UCSD-AML1 (cell line): Measurements from ENCODE around the gene HNRNPAB.
A peak's percentile ranks its signal among the peaks of the same experiment; 100 is the strongest.
"Not testable (repeated sequence)": the region's sequence is repeated elsewhere in the genome, so short reads cannot be mapped to it uniquely, and the experiment has no call there.

ENCODE experiments used
- DNase-seq: peaks from one replicate; lab custom pipeline; 2025; ENCODE audit not compliant: unreplicated experiment; lab: John Stamatoyannopoulos, UW

HNRNPAB gene

DNA sequence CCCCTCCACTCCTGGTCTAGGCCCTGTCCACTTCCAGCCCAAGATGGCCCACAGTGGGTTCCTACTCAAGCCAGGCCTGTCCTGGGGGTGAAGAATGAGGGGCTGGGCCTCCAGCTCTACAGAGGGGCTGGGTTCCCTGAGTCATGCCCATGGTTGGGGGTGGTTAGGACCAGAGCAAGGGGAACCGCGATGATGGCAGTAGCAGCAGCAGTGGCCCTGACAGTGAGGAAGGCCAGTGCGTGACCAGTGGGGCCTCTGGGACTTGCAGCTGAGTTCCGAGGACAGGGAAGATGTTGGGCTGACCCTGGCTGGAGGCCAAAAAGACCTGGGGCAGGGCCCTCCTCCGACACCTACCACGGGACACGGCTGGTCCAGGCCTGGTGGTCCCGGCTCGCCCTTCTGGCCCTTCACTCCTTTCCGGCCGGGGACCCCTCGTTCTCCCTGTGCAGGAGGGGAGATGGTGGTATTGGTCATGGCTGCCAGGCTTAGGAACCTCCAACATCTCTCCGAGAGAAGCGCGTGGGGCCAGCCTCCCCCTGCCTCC is 37.4 kb downstream of the HNRNPAB start:
- DNase-seq, result no peak

- no peak for DNase-seq
These were observed 38.1 kb downstream of the HNRNPAB start for GRCh38 chr5:178242416-178242815.

GRCh38 chr5:178244576-178244975 is 40.2 kb downstream of the HNRNPAB start:
- no peak for DNase-seq

DNA sequence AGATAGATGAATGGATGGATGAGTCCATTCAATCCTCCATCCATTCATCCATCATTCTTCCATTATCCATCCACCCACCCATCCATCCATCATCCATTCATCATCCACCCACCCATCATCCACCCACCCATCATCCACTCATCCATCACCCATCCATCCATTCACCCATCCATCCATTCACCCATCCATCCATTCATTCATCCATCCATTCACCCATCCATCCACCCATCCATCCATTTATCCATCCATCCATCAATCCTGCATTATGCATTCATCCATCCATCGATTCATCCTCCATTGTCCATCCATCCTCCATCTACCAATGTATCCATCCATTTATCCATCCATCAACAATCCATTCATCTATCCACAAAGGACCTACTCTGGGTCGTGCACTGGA is 41.1 kb downstream of the HNRNPAB start:
- DNase-seq, result no peak

- no peak for DNase-seq
These were observed 42.4 kb downstream of the HNRNPAB start for GRCh38 chr5:178246624-178247279.

DNA sequence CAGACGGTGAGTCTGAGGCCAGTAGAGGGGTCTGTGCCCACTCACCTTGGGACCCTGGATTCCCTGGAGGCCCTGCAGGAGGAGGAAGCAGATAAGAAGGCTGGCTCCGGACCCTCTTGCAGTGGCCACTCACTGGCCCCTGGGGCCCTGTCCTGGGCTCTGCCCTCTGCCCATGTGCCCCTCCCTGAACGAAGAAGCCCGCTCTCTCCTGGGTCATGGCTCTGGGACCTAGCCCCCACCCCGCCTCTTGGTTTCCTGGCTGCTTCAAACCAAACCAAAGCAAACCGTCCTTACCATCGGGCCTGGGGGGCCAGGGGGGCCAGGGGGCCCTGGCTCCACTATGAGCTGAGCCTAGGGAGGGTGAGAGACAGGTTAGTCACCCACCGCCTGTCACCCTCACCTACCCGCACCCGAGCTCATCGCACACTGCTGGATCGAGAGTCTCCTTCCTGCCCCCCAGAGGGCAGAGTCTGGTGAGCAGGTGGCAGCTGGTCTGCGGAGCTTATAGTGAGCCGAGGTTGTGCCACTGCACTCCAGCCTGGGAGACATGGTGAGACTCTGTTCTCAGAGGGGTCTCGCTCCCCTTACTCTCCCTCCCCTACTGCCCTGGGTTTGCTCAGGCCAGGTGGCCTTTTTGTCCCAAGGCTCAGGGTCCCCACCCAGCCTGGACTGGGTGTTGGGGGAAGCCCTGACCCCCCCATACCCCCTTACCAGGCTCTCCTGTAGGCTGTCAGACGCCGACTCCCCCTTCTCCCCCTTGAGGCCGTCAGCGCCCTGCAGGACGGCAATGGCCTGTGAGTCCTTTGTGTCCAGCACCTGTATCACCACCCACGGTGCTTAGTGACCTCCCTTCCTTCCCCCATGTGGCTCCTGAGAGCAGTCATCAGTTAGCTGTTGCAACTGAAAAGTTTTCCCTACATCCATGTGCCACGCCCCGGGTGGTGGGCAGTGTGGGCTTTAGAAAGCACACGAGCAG is 43.4 kb downstream of the HNRNPAB start:
- no peak for DNase-seq

DNA sequence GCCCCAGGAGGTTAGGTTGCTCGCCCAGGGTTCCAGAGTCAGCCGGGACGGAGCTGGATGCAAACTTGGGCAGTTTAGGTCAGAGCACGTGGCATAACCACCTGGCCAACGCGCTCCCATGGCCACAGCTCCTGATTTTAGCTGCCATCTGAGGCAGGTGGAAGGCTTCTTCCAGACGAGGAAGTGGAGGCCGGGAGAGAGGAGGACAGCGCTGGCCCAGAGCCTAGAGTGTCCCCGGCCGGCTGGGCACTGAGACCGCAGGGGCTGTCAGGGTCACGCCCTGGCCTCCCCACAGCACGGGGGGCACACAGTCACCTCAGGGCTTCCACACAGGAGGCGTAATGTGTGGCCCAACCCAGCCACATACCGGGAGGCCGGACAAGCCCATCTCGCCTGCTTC is 44.4 kb downstream of the HNRNPAB start:
- no peak for DNase-seq

- no peak for DNase-seq
These were observed 45.1 kb downstream of the HNRNPAB start for GRCh38 chr5:178249191-178249989.

- no peak for DNase-seq
These were observed 45.9 kb downstream of the HNRNPAB start for GRCh38 chr5:178250263-178250662.

GRCh38 chr5:178252258-178252657 is 47.9 kb downstream of the HNRNPAB start:
- DNase-seq, result peak; percentile 37

DNA sequence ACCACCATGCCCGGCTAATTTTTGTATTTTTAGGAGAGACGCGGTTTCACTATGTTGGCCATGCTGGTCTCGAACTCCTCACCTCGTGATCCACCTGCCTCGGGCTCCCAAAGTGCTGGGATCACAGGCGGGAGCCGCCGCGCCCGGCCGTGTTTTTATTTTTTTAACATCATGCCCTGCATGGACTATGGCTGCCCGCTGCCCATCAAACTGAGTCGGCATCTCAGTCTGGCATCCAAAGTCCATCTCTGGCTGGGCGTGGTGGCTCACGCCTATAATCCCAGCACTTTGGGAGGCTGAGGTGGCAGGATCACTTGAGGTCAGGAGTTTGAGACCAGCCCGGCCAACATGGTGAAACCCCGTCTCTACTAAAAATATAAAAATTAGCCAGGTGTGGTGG is 49.3 kb downstream of the HNRNPAB start:
- DNase-seq, result not testable (repeated sequence)

DNA sequence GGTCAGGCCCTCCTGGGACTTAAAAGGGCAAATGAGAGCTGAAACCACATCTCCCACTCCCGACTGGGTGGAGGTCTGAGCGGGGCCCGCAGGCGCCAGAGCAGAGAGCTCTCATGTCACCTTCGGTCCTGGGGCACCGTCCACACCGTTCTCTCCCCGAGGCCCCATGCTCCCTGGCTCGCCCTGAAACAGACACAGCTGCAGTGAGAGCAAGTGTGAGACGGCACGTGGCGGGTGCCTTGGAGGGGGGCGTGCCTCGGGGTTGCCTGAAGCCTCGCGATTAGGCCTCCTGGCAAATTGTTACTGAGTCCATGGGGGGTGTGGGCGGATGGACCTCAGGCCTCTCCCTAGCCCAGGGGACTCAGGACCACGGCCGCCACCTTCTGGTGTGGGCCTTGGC is 52.4 kb downstream of the HNRNPAB start:
- DNase-seq, result no peak

DNA sequence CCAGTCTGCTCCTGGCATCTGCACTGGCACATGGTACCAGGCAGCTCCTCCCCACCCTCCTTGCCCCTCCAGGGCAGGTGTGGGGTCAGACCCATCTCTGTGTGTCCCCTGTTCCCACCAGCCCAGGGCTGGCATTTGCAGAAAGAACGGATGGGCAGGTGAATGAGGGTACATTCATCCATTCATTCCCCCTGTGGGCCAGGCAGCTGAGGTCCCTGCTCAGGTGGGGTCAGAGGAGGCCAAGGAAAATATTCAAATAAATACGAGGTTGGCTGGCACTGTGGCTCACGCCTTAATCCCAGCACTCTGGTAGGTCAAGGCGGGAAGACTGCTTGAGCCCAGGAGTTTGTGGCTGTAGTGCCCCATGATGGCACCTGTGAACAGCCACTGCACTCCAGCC is 53.3 kb downstream of the HNRNPAB start:
- no peak for DNase-seq

GRCh38 chr5:178259623-178260536 is 55.5 kb downstream of the HNRNPAB start:
- no peak for DNase-seq
